ENCODE measurements around the gene ALOXE3.
"Not testable (repeated sequence)": the region's sequence is repeated elsewhere in the genome, so short reads cannot be mapped to it uniquely, and the experiment has no call there.

The ALOXE3 gene

DNA sequence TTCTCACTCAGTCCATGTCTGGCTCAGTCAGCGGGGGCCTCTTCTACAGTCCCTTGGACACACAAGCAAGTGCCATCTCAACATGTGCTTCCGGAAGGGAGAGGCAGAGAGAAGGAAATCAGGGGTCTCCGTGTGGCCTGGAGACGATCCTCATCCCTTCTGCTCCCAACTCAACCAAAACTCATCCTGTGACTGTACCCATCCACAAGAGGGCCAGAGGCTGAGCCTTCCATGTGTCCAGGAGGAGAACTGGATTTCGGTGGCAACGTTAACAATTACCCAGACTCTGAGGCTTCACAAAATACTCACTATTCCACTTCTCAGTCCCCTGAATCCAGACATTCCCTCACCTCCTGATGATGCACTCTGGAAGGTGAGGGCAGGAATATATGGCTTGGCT is 23.0 kb downstream of the ALOXE3 start:
- no peak for DNase-seq (ENCODE audit: low read depth)

DNA sequence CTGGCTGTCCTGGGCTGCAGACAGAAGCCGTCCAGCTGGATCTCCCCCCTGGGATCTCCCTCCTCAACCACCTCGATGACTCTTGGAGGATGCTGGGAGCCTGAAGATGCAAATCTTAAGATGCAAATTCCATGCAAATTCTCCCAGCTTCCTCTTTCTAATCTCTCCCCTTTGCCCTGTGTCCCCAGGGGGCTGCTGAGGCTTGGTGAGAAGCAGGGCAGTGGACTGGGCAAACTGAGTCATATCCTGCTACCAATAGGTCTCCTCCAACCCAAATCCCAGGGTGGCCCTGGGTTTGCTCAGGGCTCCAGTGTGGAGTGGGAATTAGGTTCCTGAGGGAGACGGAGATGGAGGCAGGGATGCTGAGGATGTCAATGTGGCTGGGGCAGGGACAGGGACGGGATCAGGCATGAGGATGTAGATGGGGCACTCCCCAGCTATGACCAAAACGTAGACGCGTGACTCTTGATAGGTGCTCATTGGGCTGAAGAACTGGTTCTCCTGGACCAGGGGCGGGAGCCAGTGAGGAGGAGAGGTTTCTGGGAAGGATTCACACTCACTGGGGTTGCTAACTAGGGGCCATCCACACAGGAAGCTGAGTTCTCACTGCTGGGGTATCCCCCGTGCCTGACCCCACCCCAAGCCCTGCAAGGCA is 27.2 kb downstream of the ALOXE3 start:
- DNase-seq (ENCODE audit: low read depth): no peak

DNA sequence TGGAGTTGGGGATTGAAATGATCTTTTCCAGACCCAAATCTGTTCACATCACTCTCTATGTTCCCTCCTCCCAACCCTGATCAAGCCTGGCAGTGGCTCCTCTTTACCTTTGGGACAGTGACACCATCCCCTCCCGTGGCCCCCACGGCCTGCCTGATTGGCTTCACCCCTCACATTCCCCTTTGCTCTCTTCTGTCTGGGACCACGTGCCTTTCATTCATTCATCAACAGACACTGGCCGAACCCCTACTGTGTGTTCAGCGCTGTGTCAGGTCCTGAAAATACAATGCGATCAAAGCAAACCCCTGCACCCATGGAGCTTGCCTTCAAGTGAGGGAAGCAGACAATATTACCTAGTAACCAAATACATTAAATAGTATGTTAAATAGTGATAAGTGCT is 28.6 kb downstream of the ALOXE3 start:
- DNase-seq (ENCODE audit: low read depth): no peak

DNA sequence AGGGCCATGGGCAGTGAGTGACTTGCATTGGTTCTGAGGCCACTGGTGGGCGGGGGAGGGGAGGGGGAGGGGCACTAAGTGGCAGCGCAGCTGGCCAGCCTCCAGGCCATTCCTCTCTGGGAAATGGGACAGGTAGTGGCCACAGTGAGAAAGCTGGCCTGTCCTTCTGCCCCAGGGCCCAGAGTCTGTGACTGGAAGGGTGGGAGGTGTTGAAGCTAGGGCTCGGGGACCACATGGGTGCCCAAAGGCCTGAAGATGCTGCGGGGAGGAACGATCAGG is 30.4 kb downstream of the ALOXE3 start:
- no peak for DNase-seq (ENCODE audit: low read depth)

DNA sequence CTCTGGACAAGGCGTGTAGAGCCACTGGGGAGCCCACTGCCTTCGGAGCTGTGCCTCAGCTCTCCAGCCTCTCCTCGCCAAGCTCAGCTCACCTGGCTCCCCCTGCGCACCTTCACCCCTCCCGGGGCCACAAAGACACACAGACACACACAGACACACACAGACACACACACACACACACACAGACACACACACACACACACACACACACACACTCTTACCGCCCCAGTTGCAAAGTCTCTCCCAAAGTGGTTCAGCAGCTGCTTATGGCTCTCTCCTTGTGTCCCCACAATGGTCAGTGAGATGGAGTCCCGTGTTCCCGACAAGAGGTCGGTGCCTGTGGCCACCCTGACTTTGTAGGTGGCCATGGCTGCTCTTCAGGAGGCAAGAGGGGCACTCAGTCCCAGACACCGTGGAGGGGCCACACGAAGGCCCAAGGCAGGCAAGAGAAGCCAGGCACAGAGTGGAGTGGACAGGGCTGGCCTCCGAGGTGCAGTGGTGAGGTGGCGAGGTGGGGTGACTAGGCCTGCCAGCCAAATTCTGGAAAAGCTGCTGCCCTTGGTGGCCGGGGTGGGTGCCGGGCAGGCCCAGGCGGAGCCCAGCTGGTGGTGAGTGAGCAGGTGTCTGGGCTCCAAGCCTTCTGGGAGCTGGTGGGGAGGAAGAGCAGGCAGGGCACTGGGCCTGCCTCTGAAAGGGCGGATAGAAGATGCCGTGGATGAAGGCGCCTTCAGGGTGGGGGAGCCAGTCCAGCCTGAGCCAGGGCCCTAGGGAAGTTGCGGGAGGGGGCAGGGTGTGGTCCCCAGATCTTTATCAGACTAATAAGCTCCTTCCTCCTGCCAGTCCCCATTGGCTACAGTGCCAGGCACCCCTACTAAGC is 31.0 kb downstream of the ALOXE3 start, which contains the start of gene ALOX12B:
TSS of gene ALOX12B (minus strand) at position 642 of the 877 bp plus-strand sequence. CDS start at position 368, 274 bp downstream.
- DNase-seq (ENCODE audit: low read depth): no peak

DNA sequence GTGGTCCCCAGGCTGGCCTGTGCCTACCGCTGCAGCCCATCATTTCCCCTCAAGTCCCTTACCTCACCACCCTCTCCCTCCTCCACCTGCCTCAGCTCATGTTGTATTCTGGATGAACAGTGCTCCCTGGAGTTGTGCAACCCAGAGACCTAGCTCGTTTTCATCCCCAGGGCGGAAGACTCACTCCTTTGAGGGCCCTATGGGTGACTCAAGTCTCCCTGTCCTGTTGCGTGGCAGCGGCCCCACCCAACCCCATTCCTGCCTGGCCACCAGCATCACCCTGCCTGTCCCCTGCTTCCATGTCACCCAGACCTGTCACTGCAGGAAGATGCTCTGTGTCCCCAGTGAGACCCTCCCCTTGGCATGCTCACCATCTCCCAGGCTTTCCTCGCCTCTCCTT is 34.1 kb downstream of the ALOXE3 start:
- no peak for DNase-seq (ENCODE audit: low read depth)

DNA sequence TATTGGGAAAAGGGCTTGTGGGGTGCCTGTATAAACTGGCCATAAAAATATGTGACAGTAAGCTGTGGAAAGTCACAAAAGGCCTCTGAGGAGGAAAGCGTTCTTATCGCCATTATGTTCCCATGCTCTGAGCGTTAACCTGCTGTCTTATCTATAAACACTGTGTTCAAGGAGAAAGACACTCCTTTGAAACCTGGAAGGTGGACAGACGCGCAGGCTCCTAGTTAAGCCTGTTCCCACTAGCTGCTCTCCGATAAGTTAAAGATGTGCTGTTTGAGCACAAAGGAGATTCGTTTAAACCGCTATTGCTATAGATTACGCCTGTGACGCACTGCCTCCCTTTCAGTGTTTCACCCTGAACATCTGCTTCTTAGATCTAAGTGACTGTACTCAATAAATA is 36.0 kb downstream of the ALOXE3 start:
- DNase-seq (ENCODE audit: low read depth): no peak

DNA sequence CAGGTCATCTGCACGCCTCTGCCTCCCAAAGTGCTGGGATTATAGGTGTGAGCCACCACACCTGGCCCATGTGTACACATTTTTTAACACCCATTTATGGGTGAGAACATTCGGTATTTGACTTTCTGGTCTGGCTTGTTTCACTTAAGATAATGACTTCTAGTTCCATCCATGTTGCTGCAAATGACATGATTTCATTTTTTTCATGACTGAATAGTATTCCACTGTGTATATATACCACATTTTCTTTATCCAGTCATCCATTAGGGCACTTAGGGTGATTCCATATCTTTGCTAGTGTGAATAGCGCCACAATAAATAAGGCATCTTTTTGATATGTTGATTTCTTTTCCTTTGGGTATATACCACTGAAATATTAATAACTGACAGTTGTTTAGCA is 36.4 kb downstream of the ALOXE3 start:
- no peak for DNase-seq (ENCODE audit: low read depth)

DNA sequence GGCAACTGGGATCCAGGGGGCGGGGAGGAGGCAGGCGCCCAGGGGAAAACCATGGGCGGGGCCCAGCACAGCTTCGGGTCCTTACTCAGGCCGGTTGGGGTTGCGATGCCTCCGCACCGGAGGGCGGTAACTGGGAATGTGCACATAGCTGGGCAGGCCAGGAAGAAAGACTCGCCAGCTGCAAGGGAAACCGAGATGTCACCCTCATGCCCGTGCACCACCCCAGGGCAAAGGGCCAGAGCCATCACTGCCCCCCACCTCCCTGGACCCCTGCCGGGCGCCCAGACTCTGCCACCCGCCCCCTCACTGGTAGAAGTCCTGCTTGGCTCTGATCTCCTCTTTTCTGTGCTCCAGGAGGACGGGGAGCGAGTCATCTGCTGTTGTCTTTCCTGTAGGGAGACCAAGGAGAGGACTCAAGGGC is 37.5 kb downstream of the ALOXE3 start:
- DNase-seq (ENCODE audit: low read depth): no peak

DNA sequence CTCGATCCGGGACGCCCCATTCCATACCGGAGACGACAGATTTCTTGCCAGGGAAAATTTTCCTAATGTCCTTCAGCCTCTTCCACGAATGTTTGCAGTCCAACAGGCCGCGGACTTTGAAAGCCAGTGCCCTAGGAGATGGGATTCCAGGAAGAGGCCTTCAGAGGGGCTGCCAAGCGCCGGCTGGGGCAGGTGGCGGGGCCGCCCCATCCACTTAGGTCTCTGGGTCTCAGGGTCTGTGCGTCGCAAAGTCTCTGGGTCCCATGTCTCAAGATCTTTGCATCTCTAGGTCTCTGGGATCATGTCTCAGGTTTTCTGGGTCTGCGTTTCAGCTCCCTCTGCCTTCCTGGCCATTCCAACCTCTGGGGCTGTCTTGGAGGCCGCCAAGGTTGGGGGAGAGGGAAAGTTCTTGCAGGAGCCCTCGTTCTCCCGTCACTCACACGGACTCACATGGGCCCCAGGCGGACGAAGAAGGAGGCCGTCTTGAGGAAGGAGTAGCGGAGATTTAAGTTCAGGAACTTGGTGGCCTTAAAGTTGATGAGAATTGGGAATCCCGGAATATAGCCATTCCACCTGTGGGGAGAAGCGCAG is 38.0 kb downstream of the ALOXE3 start:
- DNase-seq (ENCODE audit: low read depth): no peak

DNA sequence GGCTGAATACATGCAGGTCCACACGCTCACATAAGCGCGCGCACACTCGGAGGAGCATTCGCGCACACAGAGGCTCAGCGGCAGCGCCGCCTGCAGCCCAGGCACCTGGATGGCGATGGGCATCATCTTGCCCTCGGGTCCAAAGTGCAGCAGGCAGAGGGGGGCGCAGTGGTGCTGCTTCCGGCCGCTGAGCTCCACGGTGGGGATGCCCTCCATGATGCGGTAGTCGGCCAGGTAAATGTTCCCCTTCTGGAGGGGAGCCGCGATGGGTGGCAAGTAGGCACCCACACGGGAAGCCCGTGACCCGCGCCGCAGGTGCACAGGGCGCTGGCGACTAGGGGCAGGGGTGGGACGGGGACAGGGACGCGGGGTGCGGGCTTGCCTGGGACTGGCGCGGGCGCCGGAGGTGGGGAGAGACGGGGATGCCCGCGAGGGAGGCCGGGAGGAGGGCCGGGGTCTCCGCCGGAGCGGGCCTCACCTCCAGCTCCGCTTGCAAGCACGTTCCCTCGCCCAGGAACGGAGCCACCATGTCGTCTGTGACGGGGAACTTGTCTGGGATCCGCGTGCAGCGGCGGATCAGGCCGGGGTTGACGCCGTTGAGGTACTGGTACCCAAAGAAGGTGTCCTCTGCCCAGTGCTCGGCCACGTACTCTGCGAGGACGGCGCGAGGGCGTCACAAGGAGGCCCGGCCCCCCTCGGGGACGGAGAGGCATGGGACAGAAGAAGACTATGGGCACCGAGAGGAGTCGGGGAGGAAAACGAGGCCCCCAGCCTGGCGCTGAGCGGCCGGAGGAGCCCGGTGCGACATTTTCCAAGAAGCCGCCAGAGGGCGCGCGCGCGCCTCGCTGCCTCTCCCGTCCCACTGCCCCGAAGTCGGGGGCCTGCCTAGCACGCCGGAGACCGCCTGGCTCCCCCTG is 38.8 kb downstream of the ALOXE3 start:
- no peak for DNase-seq (ENCODE audit: low read depth)

DNA sequence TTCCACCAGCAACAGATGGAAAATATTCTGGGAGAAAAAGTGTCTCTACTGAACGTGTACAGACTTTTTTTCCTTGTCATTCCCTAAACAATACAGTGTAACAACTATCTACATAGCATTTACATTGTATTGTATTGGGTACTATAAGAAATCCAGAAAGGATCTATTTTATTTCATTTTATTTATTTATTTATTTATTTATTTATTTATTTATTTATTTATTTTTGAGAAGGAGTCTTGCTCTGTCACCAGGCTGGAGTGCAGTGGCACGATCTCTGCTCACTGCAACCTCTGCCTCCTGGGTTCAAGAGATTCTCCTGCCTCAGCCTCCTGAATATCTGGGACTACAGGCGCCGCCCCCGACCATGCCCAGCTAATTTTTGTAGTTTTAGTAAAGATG is 40.4 kb downstream of the ALOXE3 start:
- DNase-seq (ENCODE audit: low read depth): not testable (repeated sequence)

DNA sequence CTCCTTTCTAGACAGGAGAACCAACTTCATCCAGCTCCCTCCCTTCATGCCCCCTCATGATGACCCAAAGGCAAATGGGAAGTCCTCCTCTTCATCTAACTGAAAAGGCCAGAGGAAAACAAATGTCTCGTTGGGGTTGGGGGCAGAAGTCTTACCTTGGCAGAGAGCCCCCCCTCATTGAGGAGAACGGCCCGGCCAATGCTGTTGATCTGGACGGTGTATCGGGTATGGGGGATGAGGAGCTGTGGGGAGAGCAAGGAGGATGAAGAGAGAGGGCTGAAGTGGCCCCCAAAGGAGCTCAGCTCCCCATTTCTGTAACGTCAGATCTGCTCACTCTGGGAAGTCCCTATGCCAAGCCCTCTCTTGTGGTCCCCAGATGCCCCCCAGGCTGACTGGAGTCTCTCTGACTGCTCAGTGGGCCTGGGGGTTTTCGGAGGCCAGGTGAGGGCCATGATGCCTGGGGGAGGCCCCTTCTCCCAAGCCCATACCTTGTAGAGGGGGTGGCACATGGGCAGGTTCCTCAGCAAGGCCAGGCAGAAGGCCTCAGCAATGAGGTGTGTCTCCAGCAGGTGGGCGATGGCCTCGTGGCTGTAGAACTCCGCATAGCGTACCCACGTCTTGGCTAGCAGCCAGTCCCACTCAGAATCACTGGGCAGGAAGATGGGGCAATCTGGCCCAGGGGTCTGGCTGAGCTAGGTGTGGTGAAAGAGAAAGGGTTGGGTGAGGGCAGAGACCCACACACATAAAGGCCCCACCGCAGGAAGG is 41.6 kb downstream of the ALOXE3 start:
- DNase-seq (ENCODE audit: low read depth): no peak

DNA sequence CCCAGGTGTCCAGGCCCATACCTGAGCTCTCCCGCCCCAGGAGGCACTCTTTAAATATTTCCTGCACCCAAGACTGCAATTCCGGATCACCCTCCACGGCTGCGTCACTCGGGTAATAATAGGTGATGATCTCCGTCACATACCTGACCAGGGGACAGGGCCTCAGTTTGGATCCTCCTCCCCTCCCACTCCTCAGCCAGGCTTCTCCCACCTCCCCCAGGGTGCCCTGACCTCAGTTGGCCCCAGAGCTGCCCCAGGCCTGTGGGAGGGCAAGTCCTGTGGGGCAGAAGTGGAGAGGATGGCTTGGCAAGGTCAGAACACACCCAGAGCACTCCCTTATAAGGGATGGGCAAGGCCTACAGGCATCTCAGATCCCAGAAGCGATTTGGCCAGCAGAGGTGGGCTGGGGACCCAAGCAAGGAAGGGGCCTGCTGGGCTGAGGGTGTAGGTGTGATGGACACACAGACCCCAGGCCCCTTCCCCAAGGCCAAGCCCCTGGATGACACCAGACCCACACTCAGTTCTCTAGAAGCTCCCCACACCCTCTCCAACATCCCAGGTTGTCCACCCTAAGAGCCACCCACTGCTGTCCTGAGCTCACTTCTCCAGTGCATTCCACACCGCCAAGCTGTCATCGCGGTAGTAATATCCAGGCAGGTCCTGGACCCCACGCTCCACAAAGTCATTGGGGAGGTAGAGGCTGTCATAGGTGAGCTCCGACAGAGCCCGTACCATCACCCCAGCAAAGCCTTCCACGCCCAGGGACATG is 42.6 kb downstream of the ALOXE3 start:
- DNase-seq (ENCODE audit: low read depth): no peak

DNA sequence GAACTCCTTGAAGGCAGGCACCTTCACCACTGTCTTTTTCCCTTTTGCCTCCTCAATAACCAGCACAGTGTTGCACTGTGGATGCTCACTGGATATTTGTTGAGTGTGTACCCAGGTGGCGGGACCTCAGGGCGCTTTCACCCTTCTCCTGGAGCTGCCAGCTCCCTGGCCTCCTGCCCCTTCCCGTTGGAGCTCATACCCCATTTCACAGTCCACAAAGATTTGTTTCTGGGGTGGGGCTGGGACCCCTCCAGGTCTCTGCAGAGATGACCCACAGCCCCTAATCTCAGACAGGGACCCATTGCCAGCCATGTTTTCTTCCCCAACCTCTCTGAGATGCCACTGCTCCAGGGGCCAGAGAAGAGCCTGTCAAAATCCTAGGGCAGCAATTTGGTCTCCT is 43.2 kb downstream of the ALOXE3 start:
- DNase-seq (ENCODE audit: low read depth): no peak

DNA sequence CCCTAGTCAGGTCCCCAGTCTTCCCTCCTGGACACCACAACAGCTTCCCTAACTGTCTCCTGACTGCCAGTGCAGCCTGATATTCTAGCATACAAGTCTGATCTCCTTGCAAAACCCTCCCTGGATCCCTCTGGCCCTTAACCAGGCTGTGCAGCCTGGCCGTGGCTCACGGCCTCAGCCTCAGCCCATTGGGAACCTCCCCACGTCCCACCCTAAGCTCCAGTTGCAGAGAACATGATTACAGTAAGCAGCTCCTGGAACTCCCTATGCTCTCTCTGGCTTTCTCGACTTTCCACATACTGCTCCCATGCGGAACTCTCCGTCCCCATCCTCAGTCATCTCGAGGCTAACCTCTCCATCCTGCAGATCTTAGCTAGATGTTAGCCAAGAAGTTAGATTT is 43.8 kb downstream of the ALOXE3 start:
- DNase-seq (ENCODE audit: low read depth): no peak

DNA sequence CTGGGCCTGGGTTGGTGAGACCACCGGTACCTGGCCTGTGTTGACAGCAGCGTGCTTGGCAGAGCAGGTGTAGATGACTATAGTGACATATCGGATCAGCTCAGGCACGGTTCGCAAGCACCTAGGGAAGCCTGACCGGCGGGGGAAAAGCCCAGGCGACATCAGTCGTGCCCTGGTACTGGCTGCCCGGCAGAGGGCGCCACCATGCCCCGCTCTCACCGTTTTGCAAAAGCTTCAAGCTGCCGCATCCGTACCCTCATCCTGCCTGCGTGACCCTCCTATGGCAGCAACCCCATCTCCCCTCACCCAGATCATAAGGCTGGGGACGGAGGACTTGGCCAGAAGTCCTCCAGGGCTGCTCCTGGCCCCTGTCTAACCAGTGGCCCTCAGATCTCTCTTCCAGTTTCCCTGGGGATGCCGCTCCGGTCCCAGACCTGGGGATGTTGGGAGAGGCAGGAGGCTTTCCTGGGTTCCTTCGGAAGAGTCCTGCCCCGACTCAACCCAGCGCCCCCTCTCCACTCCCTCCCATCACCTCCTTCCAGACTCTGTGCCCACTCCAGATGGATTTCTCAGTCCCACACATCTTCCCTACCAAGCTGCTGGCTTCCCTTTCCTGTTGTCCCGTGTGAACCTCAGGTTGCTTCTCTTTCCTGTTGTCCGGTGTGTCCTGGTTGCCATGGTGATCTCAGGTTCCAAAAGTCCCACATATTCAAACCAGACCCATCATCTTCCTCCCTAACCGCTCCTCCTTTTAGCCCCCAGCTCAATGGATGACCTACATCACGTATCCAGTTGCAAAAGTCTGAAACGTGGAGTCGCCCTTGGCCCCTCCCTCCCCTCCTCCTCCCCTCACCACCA is 44.5 kb downstream of the ALOXE3 start:
- peak; percentile 50 for DNase-seq (ENCODE audit: low read depth)

DNA sequence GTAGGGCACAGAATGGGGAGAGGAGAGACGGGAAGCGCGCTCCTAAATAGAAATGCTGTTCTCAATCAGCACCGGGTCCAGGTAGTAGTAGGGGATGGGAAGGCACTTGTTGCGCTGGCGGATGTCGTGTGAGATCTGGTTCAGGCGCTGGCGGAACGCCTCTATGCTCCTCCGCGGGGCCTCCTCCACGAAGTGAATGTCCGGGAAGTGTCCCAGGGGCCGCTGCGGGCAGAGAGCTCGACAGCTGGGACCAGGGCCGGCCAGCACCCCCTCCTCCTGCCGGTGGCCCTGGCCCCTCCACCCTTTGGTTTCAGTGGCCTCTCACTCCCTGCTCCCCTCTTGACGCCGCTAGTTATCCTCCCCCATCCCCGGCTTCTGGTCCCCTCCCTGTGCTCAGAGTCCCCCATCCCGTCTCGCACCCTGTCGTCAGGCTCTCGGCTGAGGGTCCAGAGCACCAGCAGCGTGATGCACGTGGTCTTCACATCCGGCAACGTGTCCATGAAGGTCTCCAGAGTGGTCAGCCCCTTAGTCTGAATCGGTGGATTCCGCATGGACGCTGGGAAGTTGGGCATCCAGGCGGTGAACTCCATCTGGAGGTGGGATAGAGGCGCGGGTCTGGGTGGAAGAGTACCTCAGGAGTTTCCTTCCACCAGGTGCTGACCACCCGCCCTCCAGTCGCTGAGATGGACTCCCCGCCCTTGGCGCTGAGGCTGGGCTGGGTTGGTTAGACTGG is 45.4 kb downstream of the ALOXE3 start:
- DNase-seq (ENCODE audit: low read depth): no peak

DNA sequence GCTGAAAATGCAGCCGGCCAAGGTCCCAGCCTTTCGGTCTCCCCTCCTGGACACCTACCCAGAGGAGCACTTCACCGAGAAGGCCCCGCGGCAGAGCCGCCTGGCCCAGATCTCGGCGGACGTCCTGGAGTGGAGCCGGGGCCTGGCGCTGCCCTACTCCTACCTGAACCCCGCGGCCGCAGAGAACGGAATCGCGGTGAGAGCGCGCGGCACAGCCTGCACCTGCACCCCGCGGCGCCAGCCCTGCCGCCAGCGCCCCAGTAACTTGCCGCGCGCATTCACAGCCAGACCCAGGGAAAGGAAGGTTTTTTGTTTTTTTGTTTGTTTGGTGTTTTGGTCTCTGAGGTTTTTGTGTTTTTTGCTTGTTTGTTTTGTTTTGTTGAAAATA is 46.0 kb downstream of the ALOXE3 start:
- DNase-seq (ENCODE audit: low read depth): no peak

Data from amniotic epithelial cell (primary cell).